ENCODE data around the gene OR8D2. TPM values are rescaled to one million over a fixed set of nuclear protein-coding genes. Genes with fewer than 3 reads are reported as not detected.
"Not testable (repeated sequence)": the region's sequence is repeated elsewhere in the genome, so short reads cannot be mapped to it uniquely, and the experiment has no call there.

The OR8D2 gene
- total RNA-seq, 4 donors from 2014 or later = not detected

- intact Hi-C loops (cut with DNase I) = no loop called here
- no peaks in the 10 kb centered on the region for H3K9me3 ChIP-seq
- DNase-seq = no peak
- H3K27me3 ChIP-seq = no peaks in the 10 kb centered on the region
- H3K4me3 ChIP-seq = no peak overlapping the region
- 50% methylated on average over 1 of the region's 1 CpG for WGBS, 2 donors
- TF ChIP-seq POLR2A (IDR thresholded peaks at IDR 0.05) (no peak), CTCF (IDR thresholded peaks at IDR 0.05) (no peak)
- no peaks in the 10 kb centered on the region for H3K4me1 ChIP-seq
- H3K27ac ChIP-seq = no peak overlapping the region
- H3K36me3 ChIP-seq = no peaks in the 10 kb centered on the region
Observed at GRCh38 chr11:124276081-124276480, 43.9 kb downstream of the OR8D2 start.

GRCh38 chr11:124274000-124274399, 46.0 kb downstream of the OR8D2 start:
- no peak for DNase-seq
- H3K4me1 ChIP-seq = no peaks in the 10 kb centered on the region
- WGBS, 2 donors = 78 to 80% methylated on average over 2 of the region's 2 CpGs
- intact Hi-C loops (cut with DNase I) = no loop called here
- no peaks in the 10 kb centered on the region for H3K9me3 ChIP-seq
- TF ChIP-seq POLR2A (IDR thresholded peaks at IDR 0.05) = no peak
- TF ChIP-seq CTCF (IDR thresholded peaks at IDR 0.05) = no peak
- no peaks in the 10 kb centered on the region for H3K36me3 ChIP-seq
- H3K4me3 ChIP-seq = no peak overlapping the region
- H3K27me3 ChIP-seq = no peaks in the 10 kb centered on the region
- no peak overlapping the region for H3K27ac ChIP-seq

- WGBS, 2 donors = 54 to 67% methylated on average over 7 of the region's 7 CpGs
- DNase-seq; intact Hi-C loops (cut with DNase I); H3K36me3 ChIP-seq; H3K4me3 ChIP-seq; H3K4me1 ChIP-seq; H3K27me3 ChIP-seq; H3K9me3 ChIP-seq; H3K27ac ChIP-seq: not testable (repeated sequence)
Observed at GRCh38 chr11:124270886-124271285, 49.1 kb downstream of the OR8D2 start.

Other genes with a start within 250 kb of the OR8D2 start
- 10 to 100 TPM in 2 of 4 donors, 1 to 10 TPM in 2; 2.7 to 19.8 (median 12.1) TPM for gene VWA5A, start 204.7 kb downstream of the OR8D2 start, total RNA-seq
- gene OR10D3, start 136.9 kb downstream of the OR8D2 start, total RNA-seq = not detected
- not detected for gene OR8G1, start 79.1 kb downstream of the OR8D2 start, total RNA-seq
- not detected for gene OR8G5, start 63.8 kb downstream of the OR8D2 start, total RNA-seq
- not detected for gene OR8D1, start 6.2 kb downstream of the OR8D2 start, total RNA-seq
- not detected for gene OR8B2, start 64.3 kb upstream of the OR8D2 start, total RNA-seq
- not detected for gene OR8B3, start 78.8 kb upstream of the OR8D2 start, total RNA-seq
- gene OR8B4, start 104.7 kb upstream of the OR8D2 start, total RNA-seq = not detected
- not detected for gene OR8B8, start 125.5 kb upstream of the OR8D2 start, total RNA-seq
- not detected for gene OR8B12, start 223.5 kb upstream of the OR8D2 start, total RNA-seq
- not detected for gene OR8A1, start 249.8 kb upstream of the OR8D2 start, total RNA-seq